Panc1 (cell line): ENCODE measurements around the gene PRPF19.

Source experiments
- POLR2AphosphoS5 ChIP-seq: IDR thresholded peaks from 2 replicates; pipeline ENCODE4 v1.6.1; 2012; ENCODE audit warnings: mild to moderate bottlenecking, low read depth, low read length, moderate library complexity
- SIN3A ChIP-seq: IDR thresholded peaks from 2 replicates; pipeline ENCODE4 v1.6.1; 2012; ENCODE audit warnings: low read depth, mild to moderate bottlenecking, low read length, moderate library complexity, borderline replicate concordance; ENCODE audit not compliant: insufficient read depth
- TCF7L2 ChIP-seq: IDR thresholded peaks from 2 replicates; pipeline ENCODE4 v1.6.1; 2011; ENCODE audit warnings: mild to moderate bottlenecking, low read depth, low read length, inconsistent platforms
- TF ChIP-seq, protein P1 (sequence below): fragments of 450-650 bp; IDR thresholded peaks from 2 replicates; pipeline ENCODE4 v1.5.1; 2017; ENCODE audit warnings: mild to moderate bottlenecking
- TF ChIP-seq, protein P2 (sequence below), 2 experiments: IDR thresholded peaks; 2 replicates each; pipeline ENCODE4 v1.6.1; 2011 to 2012; ENCODE audit warnings: low read depth in 2 of 2, control low read depth in 1 of 2, low read length in 1 of 2, mild to moderate bottlenecking in 1 of 2, moderate library complexity in 1 of 2; ENCODE audit not compliant: insufficient read depth in 1 of 2

DNA sequence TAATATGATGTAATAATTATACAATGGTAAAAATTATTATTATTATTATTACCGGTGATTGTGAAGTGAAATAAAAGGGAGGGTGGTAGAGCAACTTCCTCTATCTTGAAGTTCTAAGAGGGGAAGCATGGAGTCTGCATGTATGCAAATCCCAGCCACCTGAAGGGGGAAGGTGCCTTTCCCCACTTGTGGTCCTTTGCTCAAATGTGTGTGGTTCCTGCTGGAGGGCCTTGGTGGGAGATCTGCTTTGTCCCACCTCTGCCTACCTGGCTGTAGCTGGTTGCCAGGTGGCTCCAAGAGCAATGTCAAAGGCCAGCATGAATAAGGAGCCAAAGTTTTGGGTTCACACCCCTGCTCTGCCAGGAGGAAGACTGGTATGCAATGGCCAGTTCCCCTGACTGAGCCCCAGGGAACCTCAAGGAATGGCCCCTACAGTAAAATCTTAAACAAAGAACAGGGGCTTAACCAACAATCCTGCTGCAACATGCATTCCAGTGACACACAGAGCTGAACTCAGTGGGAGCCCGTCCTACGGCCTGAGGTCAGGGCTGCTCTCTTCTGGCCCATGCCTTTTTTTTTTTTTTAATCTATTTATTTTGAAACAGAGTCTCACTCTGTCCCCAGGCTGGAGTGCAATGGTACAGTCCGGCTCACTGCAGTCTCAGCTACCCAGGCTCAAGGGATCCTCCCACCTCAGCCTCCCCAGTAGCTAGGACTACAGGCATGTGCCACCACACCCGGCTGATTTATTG, 26.4 kb upstream of the PRPF19 start:
- TF ChIP-seq, protein P1, sequence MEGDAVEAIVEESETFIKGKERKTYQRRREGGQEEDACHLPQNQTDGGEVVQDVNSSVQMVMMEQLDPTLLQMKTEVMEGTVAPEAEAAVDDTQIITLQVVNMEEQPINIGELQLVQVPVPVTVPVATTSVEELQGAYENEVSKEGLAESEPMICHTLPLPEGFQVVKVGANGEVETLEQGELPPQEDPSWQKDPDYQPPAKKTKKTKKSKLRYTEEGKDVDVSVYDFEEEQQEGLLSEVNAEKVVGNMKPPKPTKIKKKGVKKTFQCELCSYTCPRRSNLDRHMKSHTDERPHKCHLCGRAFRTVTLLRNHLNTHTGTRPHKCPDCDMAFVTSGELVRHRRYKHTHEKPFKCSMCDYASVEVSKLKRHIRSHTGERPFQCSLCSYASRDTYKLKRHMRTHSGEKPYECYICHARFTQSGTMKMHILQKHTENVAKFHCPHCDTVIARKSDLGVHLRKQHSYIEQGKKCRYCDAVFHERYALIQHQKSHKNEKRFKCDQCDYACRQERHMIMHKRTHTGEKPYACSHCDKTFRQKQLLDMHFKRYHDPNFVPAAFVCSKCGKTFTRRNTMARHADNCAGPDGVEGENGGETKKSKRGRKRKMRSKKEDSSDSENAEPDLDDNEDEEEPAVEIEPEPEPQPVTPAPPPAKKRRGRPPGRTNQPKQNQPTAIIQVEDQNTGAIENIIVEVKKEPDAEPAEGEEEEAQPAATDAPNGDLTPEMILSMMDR: no peak
- no peak for TF ChIP-seq POLR2AphosphoS5
- TF ChIP-seq, protein P2, sequence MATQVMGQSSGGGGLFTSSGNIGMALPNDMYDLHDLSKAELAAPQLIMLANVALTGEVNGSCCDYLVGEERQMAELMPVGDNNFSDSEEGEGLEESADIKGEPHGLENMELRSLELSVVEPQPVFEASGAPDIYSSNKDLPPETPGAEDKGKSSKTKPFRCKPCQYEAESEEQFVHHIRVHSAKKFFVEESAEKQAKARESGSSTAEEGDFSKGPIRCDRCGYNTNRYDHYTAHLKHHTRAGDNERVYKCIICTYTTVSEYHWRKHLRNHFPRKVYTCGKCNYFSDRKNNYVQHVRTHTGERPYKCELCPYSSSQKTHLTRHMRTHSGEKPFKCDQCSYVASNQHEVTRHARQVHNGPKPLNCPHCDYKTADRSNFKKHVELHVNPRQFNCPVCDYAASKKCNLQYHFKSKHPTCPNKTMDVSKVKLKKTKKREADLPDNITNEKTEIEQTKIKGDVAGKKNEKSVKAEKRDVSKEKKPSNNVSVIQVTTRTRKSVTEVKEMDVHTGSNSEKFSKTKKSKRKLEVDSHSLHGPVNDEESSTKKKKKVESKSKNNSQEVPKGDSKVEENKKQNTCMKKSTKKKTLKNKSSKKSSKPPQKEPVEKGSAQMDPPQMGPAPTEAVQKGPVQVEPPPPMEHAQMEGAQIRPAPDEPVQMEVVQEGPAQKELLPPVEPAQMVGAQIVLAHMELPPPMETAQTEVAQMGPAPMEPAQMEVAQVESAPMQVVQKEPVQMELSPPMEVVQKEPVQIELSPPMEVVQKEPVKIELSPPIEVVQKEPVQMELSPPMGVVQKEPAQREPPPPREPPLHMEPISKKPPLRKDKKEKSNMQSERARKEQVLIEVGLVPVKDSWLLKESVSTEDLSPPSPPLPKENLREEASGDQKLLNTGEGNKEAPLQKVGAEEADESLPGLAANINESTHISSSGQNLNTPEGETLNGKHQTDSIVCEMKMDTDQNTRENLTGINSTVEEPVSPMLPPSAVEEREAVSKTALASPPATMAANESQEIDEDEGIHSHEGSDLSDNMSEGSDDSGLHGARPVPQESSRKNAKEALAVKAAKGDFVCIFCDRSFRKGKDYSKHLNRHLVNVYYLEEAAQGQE (IDR thresholded peaks at IDR 0.05; ENCODE audit: insufficient read depth in 1 of 2, low read depth in 2 of 2, low read length in 1 of 2): no peak
- no peak for TF ChIP-seq TCF7L2
- TF ChIP-seq SIN3A: no peak
